NT2/D1 (cell line): ENCODE measurements around the gene BCKDK.

Source experiments
- DNase-seq: peaks from one replicate; pipeline ENCODE4 v3.0.0-alpha.2; 2011; ENCODE audit warnings: low read depth, low spot score
- H3K27me3 ChIP-seq: 2 replicates; pipeline ENCODE4 v1.6.0; 2011; ENCODE audit warnings: mild to moderate bottlenecking; ENCODE audit not compliant: insufficient read length, insufficient read depth
- H3K36me3 ChIP-seq: 2 replicates; pipeline ENCODE4 v1.6.1; 2011; ENCODE audit warnings: mild to moderate bottlenecking, low read length, mixed read lengths; ENCODE audit not compliant: insufficient read depth, insufficient read length
- H3K4me1 ChIP-seq: 2 replicates; pipeline ENCODE4 v1.5.1; 2011; ENCODE audit not compliant: insufficient read depth, insufficient read length
- H3K4me3 ChIP-seq: 2 replicates; pipeline ENCODE4 v1.5.1; 2011; ENCODE audit warnings: low read depth; ENCODE audit not compliant: insufficient read length
- H3K9ac ChIP-seq: 2 replicates; pipeline ENCODE4 v1.6.0; 2011; ENCODE audit warnings: low read depth; ENCODE audit not compliant: insufficient read length
- H3K9me3 ChIP-seq: 2 replicates; pipeline ENCODE4 v1.5.1; 2011; ENCODE audit warnings: mild to moderate bottlenecking, low read length; ENCODE audit not compliant: insufficient read depth
- SUZ12 ChIP-seq: IDR thresholded peaks from 2 replicates; pipeline ENCODE4 v1.6.1; 2011; ENCODE audit not compliant: insufficient read length, insufficient read depth; ENCODE audit errors: extremely low read depth
- YY1 ChIP-seq: IDR thresholded peaks from 2 replicates; pipeline ENCODE4 v1.6.1; 2011; ENCODE audit not compliant: insufficient read length, insufficient read depth
- ZNF274 ChIP-seq: IDR thresholded peaks from 2 replicates; pipeline ENCODE4 v1.6.1; 2011; ENCODE audit warnings: mild to moderate bottlenecking, low read depth, low read length

Gene BCKDK

DNA sequence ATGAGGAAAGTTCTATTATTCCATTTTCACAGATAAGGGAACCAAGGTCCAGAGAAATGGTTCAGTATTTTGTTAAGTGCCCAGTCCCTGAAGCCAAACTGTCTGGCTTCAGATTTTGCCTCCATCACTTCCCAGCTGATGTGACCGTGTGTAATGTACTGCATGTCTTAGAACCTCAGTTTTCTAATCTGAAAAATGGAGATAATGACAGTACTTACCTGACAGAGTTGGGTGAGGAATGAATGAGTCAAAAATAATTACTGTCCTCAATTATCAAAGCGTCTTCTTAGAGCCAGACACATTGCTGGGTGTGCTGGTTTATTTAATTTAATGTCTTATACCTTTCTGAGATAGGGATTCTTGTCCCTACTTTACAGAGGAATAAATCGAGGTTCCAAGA lies 40.8 kb upstream of the BCKDK start:
- no peak for DNase-seq
- Histone ChIP-seq H3K9me3 (no peaks in the 10 kb centered on the region), H3K9ac (no peak overlapping the region), H3K36me3 (peaks cover 26% of the 10 kb centered on the region), H3K27me3 (no peaks in the 10 kb centered on the region), H3K4me1 (no peaks in the 10 kb centered on the region), H3K4me3 (no peak overlapping the region)
- TF ChIP-seq SUZ12 (no peak), ZNF274 (no peak), YY1 (no peak)

DNA sequence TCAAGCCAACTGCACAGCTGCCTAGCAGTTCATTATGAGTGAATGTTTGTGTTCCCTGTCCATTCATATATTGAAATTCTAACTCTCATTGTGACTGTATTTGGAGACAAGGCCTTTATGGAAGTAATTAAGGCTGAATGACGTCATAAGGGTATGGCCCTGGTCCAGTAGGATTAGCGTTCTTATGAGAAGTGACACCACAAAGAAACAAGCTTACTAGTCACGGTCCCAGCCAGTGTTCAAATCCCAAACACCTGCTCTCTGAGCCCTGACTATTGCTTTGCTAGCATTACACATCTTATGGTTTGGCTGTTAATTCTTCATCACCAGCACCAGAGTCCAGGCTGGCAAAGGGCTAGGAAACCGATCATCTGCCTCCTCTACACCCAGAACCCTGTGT lies 36.3 kb upstream of the BCKDK start:
- H3K4me1 ChIP-seq: no peaks in the 10 kb centered on the region
- no peak for DNase-seq
- peak overlapping the region; percentile 95 for H3K9ac ChIP-seq
- H3K9me3 ChIP-seq: no peaks in the 10 kb centered on the region
- H3K27me3 ChIP-seq: no peaks in the 10 kb centered on the region
- TF ChIP-seq ZNF274 (no peak), SUZ12 (no peak), YY1 (no peak)
- peak overlapping the region; percentile 95 for H3K4me3 ChIP-seq
- H3K36me3 ChIP-seq: peaks cover 19% of the 10 kb centered on the region

DNA sequence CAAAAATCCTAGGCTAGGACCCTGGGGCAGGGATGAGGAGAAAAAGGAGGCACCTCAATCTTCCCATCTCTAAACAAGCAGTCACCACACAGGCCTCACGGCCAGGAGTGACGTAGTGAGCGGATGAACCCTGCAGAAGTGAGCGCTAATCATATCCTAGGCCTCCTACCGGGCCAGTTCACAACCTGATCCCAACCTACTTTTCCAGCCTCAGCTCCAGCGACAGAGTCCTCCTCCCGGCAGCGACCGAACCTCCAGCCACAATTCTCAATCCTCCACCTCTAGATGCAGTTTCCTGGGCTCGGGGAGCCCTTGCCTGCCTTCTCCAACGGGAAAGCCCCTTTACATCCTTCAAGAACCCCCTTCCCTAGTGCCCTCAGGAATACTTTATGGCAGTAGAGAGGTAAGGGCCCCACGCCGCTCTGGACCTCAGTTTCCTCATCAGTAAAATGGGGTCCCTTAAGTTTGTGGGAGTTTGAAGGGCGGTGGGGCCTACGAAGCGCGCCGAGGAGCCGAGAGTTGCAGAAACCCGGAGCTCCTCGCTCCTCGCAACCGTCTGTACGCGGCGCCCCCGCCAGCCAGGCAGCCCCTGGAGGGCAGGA lies 35.5 kb upstream of the BCKDK start:
- DNase-seq: no peak
- H3K27me3 ChIP-seq: no peaks in the 10 kb centered on the region
- H3K4me3 ChIP-seq: peak overlapping the region; percentile 95
- no peaks in the 10 kb centered on the region for H3K4me1 ChIP-seq
- H3K36me3 ChIP-seq: peaks cover 24% of the 10 kb centered on the region
- TF ChIP-seq SUZ12 (no peak), YY1 (no peak), ZNF274 (no peak)
- H3K9me3 ChIP-seq: no peaks in the 10 kb centered on the region
- peak overlapping the region; percentile 95 for H3K9ac ChIP-seq

DNA sequence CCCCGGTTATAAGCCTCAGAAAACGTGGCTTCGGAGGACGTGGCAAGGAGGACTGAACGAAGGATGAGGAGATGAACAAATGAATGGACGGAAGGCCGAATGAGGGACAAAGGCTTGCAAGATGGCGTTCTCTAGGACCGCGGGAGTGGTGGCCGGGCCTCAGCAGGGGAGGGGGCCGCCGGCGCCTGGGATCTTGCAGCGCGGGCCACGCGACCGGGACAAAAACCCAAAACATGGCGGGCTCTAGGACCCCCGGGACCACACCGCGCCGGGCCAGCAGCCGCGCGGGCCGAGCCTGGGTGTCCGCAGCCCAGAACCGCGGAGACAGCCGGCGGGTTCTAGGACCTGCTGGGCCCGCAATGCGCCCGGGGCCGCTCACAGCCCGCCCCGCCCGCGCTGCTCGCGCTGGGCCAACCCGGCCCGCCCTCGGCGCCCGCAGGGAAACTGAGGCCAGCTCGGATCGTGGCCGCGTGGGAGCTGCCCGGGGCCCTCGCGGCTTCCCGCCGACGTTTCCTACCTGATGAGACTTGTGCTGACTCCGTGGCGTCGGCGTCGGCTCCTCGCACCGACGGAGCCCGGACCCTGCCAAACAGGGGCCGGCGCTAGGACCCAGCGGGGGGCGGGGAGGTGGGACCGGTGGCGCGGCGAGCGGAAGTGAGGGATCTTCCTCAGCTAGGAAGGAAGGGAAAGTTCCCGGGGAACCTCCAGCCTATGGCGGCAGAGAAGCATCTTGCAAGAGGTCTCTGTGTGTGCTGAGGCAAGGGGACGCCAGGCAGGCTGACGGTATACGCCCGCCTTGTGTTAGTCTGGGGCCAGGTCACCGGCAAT lies 34.8 kb upstream of the BCKDK start:
- H3K9me3 ChIP-seq: no peaks in the 10 kb centered on the region
- TF ChIP-seq SUZ12 (no peak), ZNF274 (no peak), YY1 (no peak)
- H3K36me3 ChIP-seq: peaks cover 28% of the 10 kb centered on the region
- DNase-seq: peak; percentile 81
- peak overlapping the region; percentile 95 for H3K9ac ChIP-seq
- H3K4me3 ChIP-seq: peak overlapping the region; percentile 95
- no peaks in the 10 kb centered on the region for H3K27me3 ChIP-seq
- H3K4me1 ChIP-seq: no peaks in the 10 kb centered on the region

DNA sequence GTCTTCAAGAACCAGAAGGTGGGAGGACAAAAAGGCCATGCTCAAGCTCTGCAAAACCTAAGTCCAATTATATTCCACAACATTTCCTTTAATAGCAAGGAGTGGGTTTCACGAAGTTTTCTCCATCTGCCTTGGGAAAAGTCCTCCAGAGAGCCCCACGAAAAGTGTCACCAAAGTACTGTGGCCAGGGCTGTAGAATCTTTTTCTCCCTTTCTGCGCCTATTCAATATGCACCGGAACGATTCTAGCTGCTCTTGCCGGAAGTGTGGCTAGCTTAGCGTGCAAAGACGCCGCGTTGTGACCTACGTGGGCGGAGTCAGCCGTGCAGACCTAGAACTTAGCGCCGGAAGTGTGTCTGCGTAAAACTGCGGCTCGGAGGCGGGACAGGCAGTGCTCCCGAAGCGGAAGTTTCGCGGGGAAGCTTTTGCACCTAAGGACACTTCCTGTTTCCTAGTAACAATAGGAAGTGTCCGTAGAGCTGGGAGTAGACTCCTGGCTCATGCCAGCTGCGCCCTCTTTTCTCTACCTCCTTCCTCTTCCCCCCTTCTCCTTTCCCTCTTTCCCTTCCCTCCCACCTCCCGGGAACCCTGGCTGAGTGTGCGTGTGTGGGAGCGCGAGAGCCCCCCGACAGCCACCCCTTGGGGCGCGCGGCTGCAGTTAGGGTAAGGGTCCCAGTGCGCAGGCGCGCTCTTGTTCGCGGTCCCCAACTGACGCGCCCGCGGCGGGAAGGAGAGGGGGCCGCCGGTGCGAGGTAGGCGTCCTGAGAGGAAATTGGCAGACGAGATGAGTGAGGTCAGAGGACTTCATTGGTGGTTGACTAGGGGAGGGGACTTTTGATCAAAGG lies 34.0 kb upstream of the BCKDK start, which contains the start of the genes ZNF646 and ZNF668:
ZNF646 (plus strand) TSS at position 453 of the 844 bp plus-strand sequence. CDS start 1,903 bp downstream, outside the sequence.
ZNF668 (minus strand) TSS at position 271 of the 844 bp plus-strand sequence. CDS start 9,781 bp downstream, outside the sequence.
- Histone ChIP-seq H3K27me3 (no peaks in the 10 kb centered on the region), H3K9me3 (no peaks in the 10 kb centered on the region), H3K4me3 (peak within 1 kb of the TSS; percentile 95), H3K9ac (peak within 1 kb of the TSS; percentile 95), H3K36me3 (peaks cover 36% of the 10 kb centered on the region), H3K4me1 (no peaks in the 10 kb centered on the region)
- no peak for TF ChIP-seq ZNF274
- no peak for TF ChIP-seq SUZ12
- no peak for TF ChIP-seq YY1
- DNase-seq: peak; percentile 99

DNA sequence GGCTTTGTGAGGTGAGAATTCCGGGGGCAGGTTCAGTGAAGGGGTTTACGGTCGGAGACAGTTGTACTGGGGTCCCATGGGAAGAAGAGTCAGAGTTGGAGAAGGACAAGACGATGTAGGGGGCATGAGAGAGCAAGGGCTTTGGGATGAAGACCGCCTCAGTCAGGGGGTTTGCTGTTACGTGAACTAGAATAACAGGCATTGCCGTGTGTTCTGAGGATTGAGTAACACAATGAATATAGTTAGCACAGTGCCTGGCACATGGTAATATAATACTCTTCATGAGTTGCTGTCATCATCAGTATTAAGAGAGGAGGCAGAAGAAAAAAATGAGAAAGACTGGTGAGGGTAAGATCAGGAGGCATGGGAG lies 33.4 kb upstream of the BCKDK start:
- Histone ChIP-seq H3K9ac (peak overlapping the region; percentile 95), H3K4me1 (no peaks in the 10 kb centered on the region), H3K27me3 (no peaks in the 10 kb centered on the region), H3K4me3 (peak overlapping the region; percentile 95), H3K36me3 (peaks cover 42% of the 10 kb centered on the region), H3K9me3 (no peaks in the 10 kb centered on the region)
- DNase-seq: no peak
- no peak for TF ChIP-seq YY1
- no peak for TF ChIP-seq ZNF274
- TF ChIP-seq SUZ12: no peak
